ENCODE measurements around the gene DCN. TPM values are rescaled to one million over a fixed set of nuclear protein-coding genes. Genes with fewer than 3 reads are reported as not detected.

Gene DCN
- total RNA-seq, 2 experiments from 2014 or later, result not detected

GRCh38 chr12:91171476-91171875 lies 11.1 kb downstream of the DCN start:
- Mint-ChIP-seq H3K27ac (no peak overlapping the region), H3K27me3 (peaks cover 7% of the 10 kb centered on the region), H3K4me1 (no peaks in the 10 kb centered on the region), H3K36me3 (ENCODE audit: low read depth) (no peaks in the 10 kb centered on the region), H3K9me3 (ENCODE audit: low read depth) (no peaks in the 10 kb centered on the region), H3K4me3 (no peak overlapping the region)
- no peak for DNase-seq
- ChIA-PET POLR2A (no interaction called here), CTCF (no interaction called here)
- intact Hi-C loops (cut with DNase I, micrococcal nuclease), result no loop called here
- no peak for ATAC-seq

GRCh38 chr12:91163116-91163515 lies 19.5 kb downstream of the DCN start:
- ATAC-seq, result no peak
- CTCF ChIA-PET, result no interaction called here
- intact Hi-C loops (cut with DNase I, micrococcal nuclease), result no loop called here
- no peaks in the 10 kb centered on the region for H3K4me1 Mint-ChIP-seq
- POLR2A ChIA-PET, result no interaction called here
- H3K27ac Mint-ChIP-seq, result no peak overlapping the region
- H3K9me3 Mint-ChIP-seq (ENCODE audit: low read depth), result no peaks in the 10 kb centered on the region
- no peak overlapping the region for H3K4me3 Mint-ChIP-seq
- DNase-seq, result no peak
- no peaks in the 10 kb centered on the region for H3K36me3 Mint-ChIP-seq (ENCODE audit: low read depth)
- H3K27me3 Mint-ChIP-seq, result no peaks in the 10 kb centered on the region

GRCh38 chr12:91161009-91161408 lies 21.6 kb downstream of the DCN start:
- CTCF ChIA-PET, result no interaction called here
- DNase-seq (no peak), ATAC-seq (no peak)
- H3K36me3 Mint-ChIP-seq (ENCODE audit: low read depth), result no peaks in the 10 kb centered on the region
- no peak overlapping the region for H3K4me3 Mint-ChIP-seq
- no peak overlapping the region for H3K27ac Mint-ChIP-seq
- H3K4me1 Mint-ChIP-seq, result no peaks in the 10 kb centered on the region
- no peaks in the 10 kb centered on the region for H3K9me3 Mint-ChIP-seq (ENCODE audit: low read depth)
- POLR2A ChIA-PET, result no interaction called here
- intact Hi-C loops (cut with DNase I, micrococcal nuclease), result no loop called here
- no peaks in the 10 kb centered on the region for H3K27me3 Mint-ChIP-seq

GRCh38 chr12:91155990-91156389 lies 26.6 kb downstream of the DCN start:
- H3K27ac Mint-ChIP-seq, result no peak overlapping the region

GRCh38 chr12:91154131-91154530 lies 28.5 kb downstream of the DCN start:
- Mint-ChIP-seq H3K4me3 (no peak overlapping the region), H3K36me3 (ENCODE audit: low read depth) (no peaks in the 10 kb centered on the region), H3K4me1 (no peaks in the 10 kb centered on the region), H3K27me3 (peaks cover 2% of the 10 kb centered on the region), H3K27ac (no peak overlapping the region), H3K9me3 (ENCODE audit: low read depth) (no peaks in the 10 kb centered on the region)
- ATAC-seq (no peak), DNase-seq (no peak)
- intact Hi-C loops (cut with DNase I, micrococcal nuclease), result no loop called here
- ChIA-PET POLR2A (no interaction called here), CTCF (no interaction called here)

More at GRCh38 chr12:91155990-91156389, 26.6 kb downstream of the DCN start:
- Mint-ChIP-seq H3K4me3 (no peak overlapping the region), H3K9me3 (ENCODE audit: low read depth) (no peaks in the 10 kb centered on the region), H3K4me1 (no peaks in the 10 kb centered on the region), H3K27me3 (no peaks in the 10 kb centered on the region), H3K36me3 (ENCODE audit: low read depth) (no peaks in the 10 kb centered on the region)
- DNase-seq (no peak), ATAC-seq (no peak)
- ChIA-PET POLR2A (no interaction called here), CTCF (no interaction called here)
- intact Hi-C loops (cut with DNase I, micrococcal nuclease), result no loop called here

- no peaks in the 10 kb centered on the region for H3K36me3 Mint-ChIP-seq (ENCODE audit: low read depth)
- H3K4me1 Mint-ChIP-seq, result no peaks in the 10 kb centered on the region
- POLR2A ChIA-PET, result no interaction called here
- no peak overlapping the region for H3K27ac Mint-ChIP-seq
- no peak for DNase-seq
- peaks cover 4% of the 10 kb centered on the region for H3K27me3 Mint-ChIP-seq
- ATAC-seq, result no peak
- CTCF ChIA-PET, result no interaction called here
- H3K9me3 Mint-ChIP-seq (ENCODE audit: low read depth), result no peaks in the 10 kb centered on the region
- intact Hi-C loops (cut with DNase I, micrococcal nuclease), result no loop called here
- H3K4me3 Mint-ChIP-seq, result no peak overlapping the region
These were observed 38.6 kb downstream of the DCN start for GRCh38 chr12:91144053-91144452.

- Mint-ChIP-seq H3K27me3 (peaks cover 4% of the 10 kb centered on the region), H3K36me3 (ENCODE audit: low read depth) (no peaks in the 10 kb centered on the region)
These were observed 39.4 kb downstream of the DCN start for GRCh38 chr12:91143206-91143605.

GRCh38 chr12:91142221-91142631 lies 40.4 kb downstream of the DCN start:
- Mint-ChIP-seq H3K9me3 (ENCODE audit: low read depth) (no peaks in the 10 kb centered on the region), H3K4me3 (no peak overlapping the region), H3K27ac (no peak overlapping the region), H3K27me3 (peaks cover 4% of the 10 kb centered on the region), H3K36me3 (ENCODE audit: low read depth) (no peaks in the 10 kb centered on the region), H3K4me1 (no peaks in the 10 kb centered on the region)
- ATAC-seq (no peak), DNase-seq (no peak)
- ChIA-PET CTCF (no interaction called here), POLR2A (no interaction called here)
- intact Hi-C loops (cut with DNase I, micrococcal nuclease), result no loop called here

More at GRCh38 chr12:91143206-91143605, 39.4 kb downstream of the DCN start:
- no peak overlapping the region for H3K4me3 Mint-ChIP-seq
- intact Hi-C loops (cut with DNase I, micrococcal nuclease), result no loop called here
- ChIA-PET CTCF (no interaction called here), POLR2A (no interaction called here)
- H3K9me3 Mint-ChIP-seq (ENCODE audit: low read depth), result no peaks in the 10 kb centered on the region
- no peaks in the 10 kb centered on the region for H3K4me1 Mint-ChIP-seq
- no peak overlapping the region for H3K27ac Mint-ChIP-seq
- no peak for ATAC-seq
- DNase-seq, result no peak

- CTCF ChIA-PET, result no interaction called here
These were observed 42.3 kb downstream of the DCN start for GRCh38 chr12:91140026-91140931.

GRCh38 chr12:91139286-91139685 lies 43.3 kb downstream of the DCN start:
- DNase-seq, result no peak
- no peaks in the 10 kb centered on the region for H3K9me3 Mint-ChIP-seq (ENCODE audit: low read depth)
- H3K4me1 Mint-ChIP-seq, result no peaks in the 10 kb centered on the region
- CTCF ChIA-PET, result no interaction called here
- peaks cover 4% of the 10 kb centered on the region for H3K27me3 Mint-ChIP-seq
- H3K36me3 Mint-ChIP-seq (ENCODE audit: low read depth), result no peaks in the 10 kb centered on the region
- intact Hi-C loops (cut with DNase I, micrococcal nuclease), result no loop called here
- no peak for ATAC-seq
- POLR2A ChIA-PET, result no interaction called here
- no peak overlapping the region for H3K4me3 Mint-ChIP-seq
- no peak overlapping the region for H3K27ac Mint-ChIP-seq

More at GRCh38 chr12:91140026-91140931, 42.3 kb downstream of the DCN start:
- no peak for DNase-seq
- Mint-ChIP-seq H3K4me3 (no peak overlapping the region), H3K27ac (no peak overlapping the region), H3K9me3 (ENCODE audit: low read depth) (no peaks in the 10 kb centered on the region), H3K36me3 (ENCODE audit: low read depth) (no peaks in the 10 kb centered on the region), H3K4me1 (no peaks in the 10 kb centered on the region), H3K27me3 (peaks cover 4% of the 10 kb centered on the region)
- intact Hi-C loops (cut with DNase I, micrococcal nuclease), result no loop called here
- POLR2A ChIA-PET, result no interaction called here
- ATAC-seq, result no peak

GRCh38 chr12:91138337-91138920 lies 44.2 kb downstream of the DCN start:
- peaks cover 4% of the 10 kb centered on the region for H3K27me3 Mint-ChIP-seq
- DNase-seq (no peak), ATAC-seq (no peak)
- no peaks in the 10 kb centered on the region for H3K4me1 Mint-ChIP-seq
- no peak overlapping the region for H3K27ac Mint-ChIP-seq
- H3K9me3 Mint-ChIP-seq (ENCODE audit: low read depth), result no peaks in the 10 kb centered on the region
- CTCF ChIA-PET, result interaction anchor here (1.1 kb wide), 1 partner anchor 30 kb away, joined by 4 read pairs; no protein-coding TSS in a partner anchor
- H3K4me3 Mint-ChIP-seq, result no peak overlapping the region
- H3K36me3 Mint-ChIP-seq (ENCODE audit: low read depth), result no peaks in the 10 kb centered on the region
- intact Hi-C loops (cut with DNase I, micrococcal nuclease), result no loop called here
- POLR2A ChIA-PET, result no interaction called here

- Mint-ChIP-seq H3K4me3 (no peak overlapping the region), H3K27ac (no peak overlapping the region), H3K4me1 (no peaks in the 10 kb centered on the region), H3K27me3 (no peaks in the 10 kb centered on the region), H3K9me3 (ENCODE audit: low read depth) (no peaks in the 10 kb centered on the region), H3K36me3 (ENCODE audit: low read depth) (no peaks in the 10 kb centered on the region)
- ATAC-seq (no peak), DNase-seq (no peak)
- CTCF ChIA-PET, result no interaction called here
- POLR2A ChIA-PET, result no interaction called here
- intact Hi-C loops (cut with DNase I, micrococcal nuclease), result no loop called here
These were observed 48.7 kb downstream of the DCN start for GRCh38 chr12:91133871-91134270.

Measured in activated CD4-positive, alpha-beta T cell treated with anti-CD3 and anti-CD28 coated beads for 36 hours (primary cell).